HepG2 (cell line): ENCODE results near the gene KRT36. TPM values are rescaled to one million over a fixed set of nuclear protein-coding genes. Genes with fewer than 3 reads are reported as not detected.

Source experiments
- ATAC-seq: fragments of 200-7000 bp; cut with Tn5 transposase; 3 replicates; pipeline ENCODE4 v1.9.1; 2020; ENCODE audit warnings: mild to moderate bottlenecking, moderate library complexity
- BruUV-seq: library from RNA; stranded (reverse); fragments of 400-500 nt; replicated peaks from 2 replicates; lab custom pipeline; 2021; lab: Mats Ljungman, UMichigan
- CTCF ChIA-PET: fragments of 300-600 bp; formaldehyde crosslinking; extraction: SDS; loops from one replicate; lab custom pipeline; 2021; ENCODE audit warnings: low total read pairs, inconsistent platforms, low intra/inter-chr PET ratio; lab: Yijun Ruan, JAX
- POLR2A ChIA-PET: fragments of 350-600 bp; sonication (Branson Sonifier 250); formaldehyde crosslinking; loops from one replicate; lab custom pipeline; 2020; ENCODE audit warnings: antibody characterized with exemption, inconsistent platforms; lab: Yijun Ruan, JAX
- DNase-seq: peaks from one replicate; pipeline ENCODE4 v3.0.0-alpha.2; 2015; ENCODE audit warnings: low spot score
- FAIRE-seq: peaks from 3 replicates; lab custom pipeline; 2011; peaks lifted over from hg19 to GRCh38; lab: Jason Lieb, UNC
- H2AFZ ChIP-seq: one replicate; pipeline ENCODE4 v1.6.1; 2011; ENCODE audit warnings: low read length, inconsistent platforms
- H3K27ac ChIP-seq: fragments of 300-600 bp; 3 replicates; pipeline ENCODE4 v1.8.0; 2011; ENCODE audit warnings: mixed run types, mild to moderate bottlenecking, mixed read lengths, low read length, inconsistent platforms; ENCODE audit not compliant: insufficient read depth; ENCODE audit errors: extremely low read length
- H3K27me3 ChIP-seq, 2 experiments: fragments of 200-600 bp in 1 of 2; 2 replicates in 1 of 2; 3 replicates in 1 of 2; pipeline versions ENCODE4 v1.6.0 to v1.8.0; 2011; ENCODE audit warnings: low read length in 2 of 2, mild to moderate bottlenecking in 2 of 2, moderate library complexity in 2 of 2, inconsistent platforms in 1 of 2; ENCODE audit not compliant: insufficient read depth in 2 of 2, control insufficient read depth in 1 of 2
- H3K36me3 ChIP-seq, 2 experiments: fragments of 200-600 bp in 1 of 2; replicated peaks in 1 of 2; 2 replicates in 1 of 2; 3 replicates in 1 of 2; pipeline versions ENCODE4 v1.5.1 to v1.8.0; 2011; ENCODE audit warnings: low read length in 2 of 2, inconsistent platforms in 1 of 2; ENCODE audit not compliant: insufficient read depth in 2 of 2, control insufficient read depth in 1 of 2
- H3K4me1 ChIP-seq: 2 replicates; pipeline ENCODE4 v1.5.1; 2012; ENCODE audit warnings: low read length, inconsistent platforms; ENCODE audit not compliant: insufficient read depth
- H3K4me2 ChIP-seq: 2 replicates; pipeline ENCODE4 v1.6.0; 2011; ENCODE audit warnings: low read depth, low read length, inconsistent platforms
- H3K4me3 ChIP-seq, 3 experiments: fragments of 200-600 bp in 1 of 3; sonication (generic), shearing (Covaris generic) in 1 of 3; replicated peaks in 1 of 3; 2 replicates each; pipeline ENCODE4 v1.5.1; 2011 to 2016; ENCODE audit warnings: low read length in 3 of 3, inconsistent platforms in 2 of 3, low read depth in 2 of 3, mild to moderate bottlenecking in 2 of 3, control low read depth in 1 of 3, mixed read lengths in 1 of 3; ENCODE audit not compliant: insufficient read depth in 1 of 3
- H3K79me2 ChIP-seq: one replicate; pipeline ENCODE4 v1.6.1; 2011; ENCODE audit warnings: low read length, inconsistent platforms; ENCODE audit not compliant: insufficient read depth
- H3K9ac ChIP-seq: 2 replicates; pipeline ENCODE4 v1.6.0; 2011; ENCODE audit warnings: mild to moderate bottlenecking, low read depth, low read length, inconsistent platforms; ENCODE audit not compliant: insufficient read depth
- H3K9me3 ChIP-seq: 2 replicates; pipeline ENCODE4 v1.5.1; 2012; ENCODE audit warnings: mild to moderate bottlenecking, low read length
- H4K20me1 ChIP-seq: 2 replicates; pipeline ENCODE4 v1.6.0; 2011; ENCODE audit warnings: inconsistent platforms, mild to moderate bottlenecking, low read length, moderate library complexity; ENCODE audit not compliant: insufficient read depth
- FOXP4 ChIP-seq: sonication (generic); formaldehyde crosslinking; IDR thresholded peaks from 2 replicates; pipeline ENCODE4 v1.4.0; 2020; ENCODE audit warnings: missing genetic modification reagents
- GLMP ChIP-seq: sonication (generic); formaldehyde crosslinking; IDR thresholded peaks from 2 replicates; pipeline ENCODE4 v1.9.0; 2021; ENCODE audit warnings: missing genetic modification reagents, mild to moderate bottlenecking, borderline replicate concordance
- KMT2B ChIP-seq: IDR thresholded peaks from 2 replicates; pipeline ENCODE4 v1.6.1; 2016; ENCODE audit warnings: missing genetic modification reagents, missing compliant biosample characterization
- MED8 ChIP-seq: sonication (generic); formaldehyde crosslinking; IDR thresholded peaks from 2 replicates; pipeline ENCODE4 v1.8.1; 2023; ENCODE audit warnings: mild to moderate bottlenecking, missing genetic modification reagents; ENCODE audit not compliant: insufficient replicate concordance
- ZEB1 ChIP-seq: IDR thresholded peaks from 2 replicates; pipeline ENCODE4 v1.6.1; 2012; ENCODE audit warnings: mild to moderate bottlenecking, low read depth, inconsistent platforms; ENCODE audit not compliant: insufficient replicate concordance
- ZFP62 ChIP-seq: sonication (generic); formaldehyde crosslinking; IDR thresholded peaks from 2 replicates; pipeline ENCODE4 v1.4.0; 2020; ENCODE audit warnings: missing genetic modification reagents
- ZNF468 ChIP-seq: sonication (generic); formaldehyde crosslinking; IDR thresholded peaks from 2 replicates; pipeline ENCODE4 v1.8.0; 2022; ENCODE audit warnings: mild to moderate bottlenecking, moderate library complexity, missing genetic modification reagents
- ZNF546 ChIP-seq: sonication (generic); formaldehyde crosslinking; conservative IDR thresholded peaks from 2 replicates; pipeline ENCODE4 v1.8.1; 2023; ENCODE audit warnings: mild to moderate bottlenecking, missing genetic modification reagents
- ZNF781 ChIP-seq: sonication (generic); formaldehyde crosslinking; IDR thresholded peaks from 2 replicates; pipeline ENCODE4 v1.5.1; 2020; ENCODE audit warnings: borderline replicate concordance, mild to moderate bottlenecking, missing genetic modification reagents; ENCODE audit errors: not compliant biosample characterization
- WGBS: methylation state at CpG from one replicate; pipeline ENCODE4 v1.1.6; 2017; ENCODE audit warnings: low lambda C conversion rate; 5-methylcytosine and 5-hydroxymethylcytosine counted together
- in situ Hi-C: cut with HindIII; loops from 2 replicates; pipeline ENCODE4 v1.10.0; 2017; ENCODE audit warnings: low pct_unique_long_range_greater_than_20kb; ENCODE audit not compliant: extremely low pct_ligation_motif_present
- intact Hi-C: fragments of 100-400 bp; cut with micrococcal nuclease; formaldehyde crosslinking; loops from one replicate; pipeline ENCODE4 v1.10.0; 2022; ENCODE audit not compliant: unreplicated experiment
- polyA plus RNA-seq, 8 experiments: library from polyadenylated mRNA; depleted of rRNA in 3 of 8; stranded (reverse) in 7 of 8; unstranded in 1 of 8; fragments of >200 nt; fragmentation: Illumina TruSeq in 4 of 8; extraction: Trizol in 4 of 8; gene quantifications; 2 replicates each; pipeline versions ENCODE4 v1.2.1 to v1.2.3, GENCODE V29; 2011 to 2016; ENCODE audit warnings: low read depth in 4 of 8, missing spikeins in 1 of 8, mixed read lengths in 1 of 8; ENCODE audit not compliant: insufficient read depth in 1 of 8
- total RNA-seq, 5 experiments: library from RNA; depleted of rRNA; stranded (reverse); fragments of >200 nt; fragmentation: Illumina TruSeq; extraction: Trizol; gene quantifications; 2 replicates each; pipeline ENCODE4 v1.2.3, GENCODE V29; 2016; ENCODE audit warnings: low read depth in 1 of 5
- TF ChIP-seq, protein P1 (sequence below): sonication (generic); IDR thresholded peaks from 2 replicates; pipeline ENCODE4 v1.6.1; 2016; ENCODE audit warnings: low read depth, borderline replicate concordance

Gene KRT36
- total and polyA plus RNA-seq, 2 of the 13 experiments (the other 11 are each of a cell fraction or from before 2014, with no cell fraction given), result not detected

DNA sequence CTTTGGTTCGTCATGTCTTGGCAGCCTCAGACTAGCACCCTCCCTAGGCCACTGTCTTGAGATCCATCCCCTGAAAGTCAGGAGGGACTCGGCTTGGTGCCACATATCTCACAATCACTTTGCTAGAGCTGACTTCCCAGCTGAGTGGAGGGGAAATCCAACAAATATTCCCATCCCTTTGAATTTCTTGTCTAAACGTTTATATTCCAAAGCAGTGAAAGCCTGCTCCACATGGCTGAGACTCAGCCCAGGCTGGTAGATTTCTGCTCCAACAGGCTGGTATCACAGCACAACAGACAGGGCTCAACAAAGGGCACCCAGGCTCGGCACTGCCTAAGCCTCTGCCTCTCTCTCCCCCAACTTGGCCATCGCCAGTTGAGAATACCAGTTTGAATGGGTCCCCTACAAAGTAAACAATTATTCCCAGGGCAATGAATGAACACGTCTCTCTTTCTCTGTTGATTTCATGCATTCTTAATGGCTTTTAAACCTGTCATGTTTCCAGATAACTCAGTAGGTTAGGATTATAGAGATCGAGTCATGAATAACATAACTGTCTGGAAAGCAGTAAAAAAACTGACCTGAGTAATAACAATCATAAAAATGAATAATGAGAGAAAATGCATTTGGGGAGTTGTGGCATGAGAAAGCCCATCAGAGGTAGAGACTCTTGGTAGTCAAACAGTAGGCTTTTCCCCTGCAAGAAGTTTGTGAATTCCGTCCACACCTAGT, 14.7 kb upstream of the KRT36 start:
- no peak overlapping the region for H3K4me3 ChIP-seq
- no peaks in the 10 kb centered on the region for H3K79me2 ChIP-seq
- ATAC-seq, result no peak
- 14% methylated on average over 8 of the region's 8 CpGs for WGBS
- no peaks in the 10 kb centered on the region for H3K36me3 ChIP-seq
- no peaks in the 10 kb centered on the region for H3K9me3 ChIP-seq
- no peak overlapping the region for H3K9ac ChIP-seq
- TF ChIP-seq FOXP4 (no peak), KMT2B (CRISPR knock-in tag) (no peak), MED8 (no peak), ZEB1 (no peak)
- H3K4me1 ChIP-seq, result peaks cover 10% of the 10 kb centered on the region
- intact Hi-C loops, result no loop called here
- in situ Hi-C loops, result no loop called here
- H3K4me2 ChIP-seq, result no peak overlapping the region
- no peak for FAIRE-seq
- no peak for DNase-seq
- CTCF ChIA-PET, result no interaction called here
- no peak overlapping the region for H3K27ac ChIP-seq
- no TSS peak for BruUV-seq
- no peak overlapping the region for H2AFZ ChIP-seq
- POLR2A ChIA-PET, result interaction anchor here (1.8 kb wide), 1 partner anchor 24 kb away, joined by 4 read pairs; the partner anchor contains the start of gene KRT19
- H4K20me1 ChIP-seq, result no peaks in the 10 kb centered on the region
- peaks cover 10 to 70% of the 10 kb centered on the region in 2 experiments for H3K27me3 ChIP-seq

DNA sequence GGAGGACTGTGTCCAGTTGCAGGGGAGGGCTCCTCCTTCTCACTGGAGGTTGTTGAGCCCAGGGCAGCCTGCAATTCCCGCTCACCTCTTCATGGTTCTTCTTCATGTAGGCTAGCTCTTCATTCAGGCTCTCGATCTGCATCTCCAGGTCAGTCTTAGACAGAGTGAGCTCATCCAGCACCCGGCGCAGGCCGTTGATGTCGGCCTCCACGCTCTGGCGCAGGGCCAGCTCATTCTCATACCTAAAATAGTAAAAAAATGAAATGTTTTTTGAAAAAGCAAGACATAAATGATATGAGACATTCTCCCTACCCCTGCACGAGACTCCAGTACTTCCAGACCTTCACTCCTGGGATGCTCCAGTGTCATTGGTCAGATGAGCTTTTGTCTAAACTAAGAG, 13.5 kb upstream of the KRT36 start:
- CTCF ChIA-PET, result no interaction called here
- no peak for DNase-seq
- Histone ChIP-seq H3K4me2 (no peak overlapping the region), H3K79me2 (no peaks in the 10 kb centered on the region), H3K4me3 (no peak overlapping the region), H3K27ac (no peak overlapping the region), H3K9me3 (no peaks in the 10 kb centered on the region), H3K9ac (no peak overlapping the region), H3K36me3 (no peaks in the 10 kb centered on the region), H3K4me1 (peaks cover 10% of the 10 kb centered on the region), H3K27me3 (peaks cover 8 to 67% of the 10 kb centered on the region in 2 experiments), H4K20me1 (no peaks in the 10 kb centered on the region), H2AFZ (no peak overlapping the region)
- WGBS, result 46% methylated on average over 9 of the region's 9 CpGs
- FAIRE-seq, result no peak
- ATAC-seq, result no peak
- POLR2A ChIA-PET, result interaction anchor here (0.6 to 1.8 kb wide), 2 partner anchors 25 to 1425 kb away, joined by 3 to 4 read pairs; partner anchors contain the start of gene KRT19
- intact Hi-C loops, result no loop called here
- TF ChIP-seq ZFP62 (CRISPR knock-in tag) (no peak), ZNF781 (no peak), ZNF468 (no peak), ZNF546 (no peak), GLMP (CRISPR knock-in tag) (no peak)
- TF ChIP-seq, protein P1, sequence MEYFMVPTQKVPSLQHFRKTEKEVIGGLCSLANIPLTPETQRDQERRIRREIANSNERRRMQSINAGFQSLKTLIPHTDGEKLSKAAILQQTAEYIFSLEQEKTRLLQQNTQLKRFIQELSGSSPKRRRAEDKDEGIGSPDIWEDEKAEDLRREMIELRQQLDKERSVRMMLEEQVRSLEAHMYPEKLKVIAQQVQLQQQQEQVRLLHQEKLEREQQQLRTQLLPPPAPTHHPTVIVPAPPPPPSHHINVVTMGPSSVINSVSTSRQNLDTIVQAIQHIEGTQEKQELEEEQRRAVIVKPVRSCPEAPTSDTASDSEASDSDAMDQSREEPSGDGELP, result no peak
- no TSS peak for BruUV-seq
- in situ Hi-C loops, result no loop called here
